GM23338 (cell line): ENCODE data around the gene OTUD7B. TPM values are rescaled to one million over a fixed set of nuclear protein-coding genes. Genes with fewer than 3 reads are reported as not detected.

ENCODE experiments used
- ATAC-seq: fragments of 200-7000 bp; cut with Tn5 transposase; 3 replicates; pipeline ENCODE4 v1.9.1; 2020
- DNase-seq: peaks from one replicate; pipeline ENCODE4 v3.0.0-alpha.2; 2015; ENCODE audit warnings: low spot score
- H2AFZ ChIP-seq: fragments of 200-600 bp; sonication (generic); 2 replicates; pipeline ENCODE4 v1.8.0; 2016; ENCODE audit warnings: antibody characterized with exemption, mild to moderate bottlenecking, moderate library complexity
- H3F3A ChIP-seq: fragments of 200-600 bp; sonication (generic); replicated peaks from 2 replicates; pipeline ENCODE4 v1.8.0; 2017; ENCODE audit warnings: antibody characterized with exemption, mixed run types, low read depth
- H3K27ac ChIP-seq: fragments of 200-600 bp; sonication (generic); 2 replicates; pipeline ENCODE4 v1.6.1; 2016; ENCODE audit warnings: low read depth
- H3K27me3 ChIP-seq: fragments of 200-600 bp; sonication (generic); 2 replicates; pipeline ENCODE4 v1.8.0; 2016; ENCODE audit warnings: mild to moderate bottlenecking, mixed run types, moderate library complexity; ENCODE audit not compliant: insufficient read depth
- H3K36me3 ChIP-seq: fragments of 200-600 bp; sonication (generic); 2 replicates; pipeline ENCODE4 v1.8.0; 2016; ENCODE audit warnings: mild to moderate bottlenecking; ENCODE audit not compliant: insufficient read depth
- H3K4me1 ChIP-seq: fragments of 200-600 bp; sonication (generic); 2 replicates; pipeline ENCODE4 v1.8.0; 2016; ENCODE audit warnings: mild to moderate bottlenecking, moderate library complexity; ENCODE audit not compliant: insufficient read depth
- H3K4me2 ChIP-seq: fragments of 200-600 bp; sonication (generic); 2 replicates; pipeline ENCODE4 v1.7.1; 2017; ENCODE audit warnings: mixed run types
- H3K4me3 ChIP-seq: fragments of 200-600 bp; sonication (generic); 2 replicates; pipeline ENCODE4 v1.6.1; 2016; ENCODE audit warnings: mixed run types
- H3K79me2 ChIP-seq: fragments of 200-600 bp; sonication (generic); replicated peaks from 2 replicates; pipeline ENCODE4 v1.8.0; 2017; ENCODE audit warnings: mild to moderate bottlenecking; ENCODE audit not compliant: insufficient read depth
- H3K9me2 ChIP-seq: fragments of 200-600 bp; sonication (generic); 2 replicates; pipeline ENCODE4 v1.8.0; 2017; ENCODE audit not compliant: insufficient read depth
- H4K20me1 ChIP-seq: fragments of 200-600 bp; sonication (generic); replicated peaks from 2 replicates; pipeline ENCODE4 v1.8.0; 2017; ENCODE audit warnings: mild to moderate bottlenecking; ENCODE audit not compliant: insufficient read depth
- H3K27ac Mint-ChIP-seq: 2 replicates; pipeline ENCODE4 v1.8.0; 2020; ENCODE audit warnings: inconsistent platforms, mild to moderate bottlenecking, moderate library complexity, mixed read lengths
- H3K27me3 Mint-ChIP-seq: 3 replicates; pipeline ENCODE4 v1.8.0; 2022; ENCODE audit warnings: low read depth, mild to moderate bottlenecking, moderate library complexity, mixed read lengths, inconsistent platforms; ENCODE audit not compliant: insufficient read depth, poor library complexity
- H3K36me3 Mint-ChIP-seq: 3 replicates; pipeline ENCODE4 v1.8.0; 2021; ENCODE audit warnings: low read depth, mild to moderate bottlenecking, inconsistent platforms, moderate library complexity, mixed read lengths
- H3K4me1 Mint-ChIP-seq: 3 replicates; pipeline ENCODE4 v1.8.0; 2020; ENCODE audit warnings: mild to moderate bottlenecking, inconsistent platforms, mixed read lengths
- H3K4me3 Mint-ChIP-seq: 3 replicates; pipeline ENCODE4 v1.8.0; 2021; ENCODE audit warnings: moderate library complexity, mild to moderate bottlenecking, inconsistent platforms, mixed read lengths
- H3K9me3 Mint-ChIP-seq: 3 replicates; pipeline ENCODE4 v1.8.0; 2020; ENCODE audit warnings: moderate library complexity, mild to moderate bottlenecking, inconsistent platforms, mixed read lengths
- CREB1 ChIP-seq: fragments of 250-450 bp; sonication (Bioruptor Pico); IDR thresholded peaks from 2 replicates; pipeline ENCODE4 v1.5.0; 2020; ENCODE audit warnings: low read depth, mild to moderate bottlenecking, moderate library complexity
- EZH2 ChIP-seq: fragments of 200-600 bp; sonication (generic); IDR thresholded peaks from one replicate; pipeline ENCODE4 v1.8.0; 2017; ENCODE audit warnings: antibody characterized with exemption, mild to moderate bottlenecking, low read depth; ENCODE audit not compliant: unreplicated experiment
- EZH2phosphoT487 ChIP-seq: fragments of 200-600 bp; sonication (generic); IDR thresholded peaks from one replicate; pipeline ENCODE4 v1.8.1; 2018; ENCODE audit warnings: antibody characterized with exemption; ENCODE audit not compliant: unreplicated experiment
- JUNB ChIP-seq: IDR thresholded peaks from one replicate; pipeline ENCODE4 v1.6.1; 2016; ENCODE audit warnings: antibody characterized with exemption; ENCODE audit not compliant: unreplicated experiment
- NANOG ChIP-seq: IDR thresholded peaks from 2 replicates; pipeline ENCODE4 v1.6.1; 2016; ENCODE audit warnings: antibody characterized with exemption, borderline replicate concordance
- POLR2AphosphoS5 ChIP-seq: IDR thresholded peaks from 2 replicates; pipeline ENCODE4 v1.6.1; 2016; ENCODE audit warnings: antibody characterized with exemption, low read depth
- STAT1 ChIP-seq: IDR thresholded peaks from one replicate; pipeline ENCODE4 v1.6.1; 2016; ENCODE audit warnings: antibody characterized with exemption; ENCODE audit not compliant: unreplicated experiment
- ZNF114 ChIP-seq: fragments of 250-450 bp; sonication (Bioruptor Pico); IDR thresholded peaks from 2 replicates; pipeline ENCODE4 v1.5.0; 2020; ENCODE audit warnings: mild to moderate bottlenecking, moderate library complexity
- ZNF331 ChIP-seq: fragments of 250-450 bp; sonication (Bioruptor Pico); IDR thresholded peaks from 2 replicates; pipeline ENCODE4 v1.5.0; 2020; ENCODE audit warnings: low read depth, mild to moderate bottlenecking, moderate library complexity
- polyA plus RNA-seq: library from polyadenylated mRNA; unstranded; fragments of >200 nt; fragmentation: Nextera tagmentation; extraction: Ambion mirVana; gene quantifications from 2 replicates; pipeline ENCODE4 v1.2.1, GENCODE V29; 2016
- total RNA-seq: library from RNA; depleted of rRNA; stranded (reverse); fragments of >200 nt; shearing (Covaris generic); gene quantifications from 2 replicates; pipeline ENCODE4 v1.2.3, GENCODE V29; 2014
- TF ChIP-seq, protein P1 (sequence below): IDR thresholded peaks from one replicate; pipeline ENCODE4 v1.6.1; 2018; ENCODE audit warnings: antibody characterized with exemption; ENCODE audit not compliant: unreplicated experiment
- TF ChIP-seq, protein P2 (sequence below): fragments of 250-450 bp; sonication (Bioruptor Pico); IDR thresholded peaks from 2 replicates; pipeline ENCODE4 v1.5.0; 2020; ENCODE audit warnings: mild to moderate bottlenecking, moderate library complexity
- TF ChIP-seq, protein P3 (sequence below): IDR thresholded peaks from 2 replicates; pipeline ENCODE4 v1.6.1; 2016; ENCODE audit warnings: antibody characterized with exemption
- TF ChIP-seq, protein P4 (sequence below), 2 experiments: fragments of 200-600 bp in 1 of 2; sonication (generic) in 1 of 2; conservative IDR thresholded peaks; 2 replicates each; pipeline versions ENCODE4 v1.5.1 to v1.6.1; 2016 to 2017; ENCODE audit warnings: antibody characterized with exemption in 2 of 2, low read depth in 2 of 2, mild to moderate bottlenecking in 2 of 2, moderate library complexity in 1 of 2

Gene OTUD7B
- total and polyA plus RNA-seq, 2 experiments from 2014 or later = 3.7 to 9.9 TPM

DNA sequence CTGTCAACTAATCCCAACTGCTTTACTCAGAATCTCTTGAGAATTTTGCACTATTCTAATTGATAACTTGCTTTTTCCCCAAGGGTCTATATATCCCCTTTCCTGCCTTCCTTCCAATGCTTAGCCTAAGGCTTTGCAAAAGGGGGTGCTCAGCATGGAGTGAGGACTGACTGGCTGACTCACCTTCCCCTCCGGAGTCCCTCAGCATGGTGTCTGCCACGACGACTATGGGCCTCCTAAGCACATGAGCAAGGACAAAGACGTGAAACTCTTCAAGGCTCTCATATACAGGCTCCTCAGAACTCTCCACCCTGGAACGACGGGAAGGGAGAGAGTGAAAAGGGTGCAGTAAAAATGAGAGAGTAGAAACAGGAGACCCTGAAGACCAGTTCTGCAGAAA is 60.6 kb downstream of the OTUD7B start:
- Histone ChIP-seq H3K36me3 (peaks cover 26% of the 10 kb centered on the region; the same call in 1 of the 2 replicates), H4K20me1 (no peaks in the 10 kb centered on the region; the same call in 1 of the 2 replicates), H2AFZ (no peak overlapping the region), H3K79me2 (no peaks in the 10 kb centered on the region), H3K4me1 (no peaks in the 10 kb centered on the region), H3K27ac (peak overlapping the region; percentile 69; the same call in 1 of the 2 replicates), H3K4me2 (no peak overlapping the region), H3F3A (no peaks in the 10 kb centered on the region), H3K9me2 (no peaks in the 10 kb centered on the region; the same call in 1 of the 2 replicates), H3K4me3 (no peak overlapping the region), H3K27me3 (no peaks in the 10 kb centered on the region)
- no peaks in the 10 kb centered on the region for H3K9me3 Mint-ChIP-seq
- ATAC-seq (peak; percentile 52), DNase-seq (no peak)
- TF ChIP-seq, protein P1, sequence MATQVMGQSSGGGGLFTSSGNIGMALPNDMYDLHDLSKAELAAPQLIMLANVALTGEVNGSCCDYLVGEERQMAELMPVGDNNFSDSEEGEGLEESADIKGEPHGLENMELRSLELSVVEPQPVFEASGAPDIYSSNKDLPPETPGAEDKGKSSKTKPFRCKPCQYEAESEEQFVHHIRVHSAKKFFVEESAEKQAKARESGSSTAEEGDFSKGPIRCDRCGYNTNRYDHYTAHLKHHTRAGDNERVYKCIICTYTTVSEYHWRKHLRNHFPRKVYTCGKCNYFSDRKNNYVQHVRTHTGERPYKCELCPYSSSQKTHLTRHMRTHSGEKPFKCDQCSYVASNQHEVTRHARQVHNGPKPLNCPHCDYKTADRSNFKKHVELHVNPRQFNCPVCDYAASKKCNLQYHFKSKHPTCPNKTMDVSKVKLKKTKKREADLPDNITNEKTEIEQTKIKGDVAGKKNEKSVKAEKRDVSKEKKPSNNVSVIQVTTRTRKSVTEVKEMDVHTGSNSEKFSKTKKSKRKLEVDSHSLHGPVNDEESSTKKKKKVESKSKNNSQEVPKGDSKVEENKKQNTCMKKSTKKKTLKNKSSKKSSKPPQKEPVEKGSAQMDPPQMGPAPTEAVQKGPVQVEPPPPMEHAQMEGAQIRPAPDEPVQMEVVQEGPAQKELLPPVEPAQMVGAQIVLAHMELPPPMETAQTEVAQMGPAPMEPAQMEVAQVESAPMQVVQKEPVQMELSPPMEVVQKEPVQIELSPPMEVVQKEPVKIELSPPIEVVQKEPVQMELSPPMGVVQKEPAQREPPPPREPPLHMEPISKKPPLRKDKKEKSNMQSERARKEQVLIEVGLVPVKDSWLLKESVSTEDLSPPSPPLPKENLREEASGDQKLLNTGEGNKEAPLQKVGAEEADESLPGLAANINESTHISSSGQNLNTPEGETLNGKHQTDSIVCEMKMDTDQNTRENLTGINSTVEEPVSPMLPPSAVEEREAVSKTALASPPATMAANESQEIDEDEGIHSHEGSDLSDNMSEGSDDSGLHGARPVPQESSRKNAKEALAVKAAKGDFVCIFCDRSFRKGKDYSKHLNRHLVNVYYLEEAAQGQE = no peak
- TF ChIP-seq, protein P2, sequence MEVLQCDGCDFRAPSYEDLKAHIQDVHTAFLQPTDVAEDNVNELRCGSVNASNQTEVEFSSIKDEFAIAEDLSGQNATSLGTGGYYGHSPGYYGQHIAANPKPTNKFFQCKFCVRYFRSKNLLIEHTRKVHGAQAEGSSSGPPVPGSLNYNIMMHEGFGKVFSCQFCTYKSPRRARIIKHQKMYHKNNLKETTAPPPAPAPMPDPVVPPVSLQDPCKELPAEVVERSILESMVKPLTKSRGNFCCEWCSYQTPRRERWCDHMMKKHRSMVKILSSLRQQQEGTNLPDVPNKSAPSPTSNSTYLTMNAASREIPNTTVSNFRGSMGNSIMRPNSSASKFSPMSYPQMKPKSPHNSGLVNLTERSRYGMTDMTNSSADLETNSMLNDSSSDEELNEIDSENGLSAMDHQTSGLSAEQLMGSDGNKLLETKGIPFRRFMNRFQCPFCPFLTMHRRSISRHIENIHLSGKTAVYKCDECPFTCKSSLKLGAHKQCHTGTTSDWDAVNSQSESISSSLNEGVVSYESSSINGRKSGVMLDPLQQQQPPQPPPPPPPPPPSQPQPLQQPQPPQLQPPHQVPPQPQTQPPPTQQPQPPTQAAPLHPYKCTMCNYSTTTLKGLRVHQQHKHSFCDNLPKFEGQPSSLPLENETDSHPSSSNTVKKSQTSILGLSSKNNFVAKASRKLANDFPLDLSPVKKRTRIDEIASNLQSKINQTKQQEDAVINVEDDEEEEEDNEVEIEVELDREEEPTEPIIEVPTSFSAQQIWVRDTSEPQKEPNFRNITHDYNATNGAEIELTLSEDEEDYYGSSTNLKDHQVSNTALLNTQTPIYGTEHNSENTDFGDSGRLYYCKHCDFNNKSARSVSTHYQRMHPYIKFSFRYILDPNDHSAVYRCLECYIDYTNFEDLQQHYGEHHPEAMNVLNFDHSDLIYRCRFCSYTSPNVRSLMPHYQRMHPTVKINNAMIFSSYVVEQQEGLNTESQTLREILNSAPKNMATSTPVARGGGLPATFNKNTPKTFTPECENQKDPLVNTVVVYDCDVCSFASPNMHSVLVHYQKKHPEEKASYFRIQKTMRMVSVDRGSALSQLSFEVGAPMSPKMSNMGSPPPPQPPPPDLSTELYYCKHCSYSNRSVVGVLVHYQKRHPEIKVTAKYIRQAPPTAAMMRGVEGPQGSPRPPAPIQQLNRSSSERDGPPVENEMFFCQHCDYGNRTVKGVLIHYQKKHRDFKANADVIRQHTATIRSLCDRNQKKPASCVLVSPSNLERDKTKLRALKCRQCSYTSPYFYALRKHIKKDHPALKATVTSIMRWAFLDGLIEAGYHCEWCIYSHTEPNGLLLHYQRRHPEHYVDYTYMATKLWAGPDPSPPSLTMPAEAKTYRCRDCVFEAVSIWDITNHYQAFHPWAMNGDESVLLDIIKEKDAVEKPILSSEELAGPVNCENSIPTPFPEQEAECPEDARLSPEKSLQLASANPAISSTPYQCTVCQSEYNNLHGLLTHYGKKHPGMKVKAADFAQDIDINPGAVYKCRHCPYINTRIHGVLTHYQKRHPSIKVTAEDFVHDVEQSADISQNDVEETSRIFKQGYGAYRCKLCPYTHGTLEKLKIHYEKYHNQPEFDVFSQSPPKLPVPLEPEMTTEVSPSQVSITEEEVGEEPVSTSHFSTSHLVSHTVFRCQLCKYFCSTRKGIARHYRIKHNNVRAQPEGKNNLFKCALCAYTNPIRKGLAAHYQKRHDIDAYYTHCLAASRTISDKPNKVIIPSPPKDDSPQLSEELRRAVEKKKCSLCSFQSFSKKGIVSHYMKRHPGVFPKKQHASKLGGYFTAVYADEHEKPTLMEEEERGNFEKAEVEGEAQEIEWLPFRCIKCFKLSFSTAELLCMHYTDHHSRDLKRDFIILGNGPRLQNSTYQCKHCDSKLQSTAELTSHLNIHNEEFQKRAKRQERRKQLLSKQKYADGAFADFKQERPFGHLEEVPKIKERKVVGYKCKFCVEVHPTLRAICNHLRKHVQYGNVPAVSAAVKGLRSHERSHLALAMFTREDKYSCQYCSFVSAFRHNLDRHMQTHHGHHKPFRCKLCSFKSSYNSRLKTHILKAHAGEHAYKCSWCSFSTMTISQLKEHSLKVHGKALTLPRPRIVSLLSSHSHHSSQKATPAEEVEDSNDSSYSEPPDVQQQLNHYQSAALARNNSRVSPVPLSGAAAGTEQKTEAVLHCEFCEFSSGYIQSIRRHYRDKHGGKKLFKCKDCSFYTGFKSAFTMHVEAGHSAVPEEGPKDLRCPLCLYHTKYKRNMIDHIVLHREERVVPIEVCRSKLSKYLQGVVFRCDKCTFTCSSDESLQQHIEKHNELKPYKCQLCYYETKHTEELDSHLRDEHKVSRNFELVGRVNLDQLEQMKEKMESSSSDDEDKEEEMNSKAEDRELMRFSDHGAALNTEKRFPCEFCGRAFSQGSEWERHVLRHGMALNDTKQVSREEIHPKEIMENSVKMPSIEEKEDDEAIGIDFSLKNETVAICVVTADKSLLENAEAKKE (CRISPR knock-in tag) = no peak
- TF ChIP-seq, protein P3, sequence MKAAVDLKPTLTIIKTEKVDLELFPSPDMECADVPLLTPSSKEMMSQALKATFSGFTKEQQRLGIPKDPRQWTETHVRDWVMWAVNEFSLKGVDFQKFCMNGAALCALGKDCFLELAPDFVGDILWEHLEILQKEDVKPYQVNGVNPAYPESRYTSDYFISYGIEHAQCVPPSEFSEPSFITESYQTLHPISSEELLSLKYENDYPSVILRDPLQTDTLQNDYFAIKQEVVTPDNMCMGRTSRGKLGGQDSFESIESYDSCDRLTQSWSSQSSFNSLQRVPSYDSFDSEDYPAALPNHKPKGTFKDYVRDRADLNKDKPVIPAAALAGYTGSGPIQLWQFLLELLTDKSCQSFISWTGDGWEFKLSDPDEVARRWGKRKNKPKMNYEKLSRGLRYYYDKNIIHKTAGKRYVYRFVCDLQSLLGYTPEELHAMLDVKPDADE = no peak
- TF ChIP-seq, protein P4, sequence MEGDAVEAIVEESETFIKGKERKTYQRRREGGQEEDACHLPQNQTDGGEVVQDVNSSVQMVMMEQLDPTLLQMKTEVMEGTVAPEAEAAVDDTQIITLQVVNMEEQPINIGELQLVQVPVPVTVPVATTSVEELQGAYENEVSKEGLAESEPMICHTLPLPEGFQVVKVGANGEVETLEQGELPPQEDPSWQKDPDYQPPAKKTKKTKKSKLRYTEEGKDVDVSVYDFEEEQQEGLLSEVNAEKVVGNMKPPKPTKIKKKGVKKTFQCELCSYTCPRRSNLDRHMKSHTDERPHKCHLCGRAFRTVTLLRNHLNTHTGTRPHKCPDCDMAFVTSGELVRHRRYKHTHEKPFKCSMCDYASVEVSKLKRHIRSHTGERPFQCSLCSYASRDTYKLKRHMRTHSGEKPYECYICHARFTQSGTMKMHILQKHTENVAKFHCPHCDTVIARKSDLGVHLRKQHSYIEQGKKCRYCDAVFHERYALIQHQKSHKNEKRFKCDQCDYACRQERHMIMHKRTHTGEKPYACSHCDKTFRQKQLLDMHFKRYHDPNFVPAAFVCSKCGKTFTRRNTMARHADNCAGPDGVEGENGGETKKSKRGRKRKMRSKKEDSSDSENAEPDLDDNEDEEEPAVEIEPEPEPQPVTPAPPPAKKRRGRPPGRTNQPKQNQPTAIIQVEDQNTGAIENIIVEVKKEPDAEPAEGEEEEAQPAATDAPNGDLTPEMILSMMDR (conservative IDR thresholded peaks at IDR 0.05; ENCODE audit: low read depth in 2 of 2) = no peak
- TF ChIP-seq POLR2AphosphoS5 = no peak
- no peak for TF ChIP-seq EZH2phosphoT487
- no peak for TF ChIP-seq ZNF114 (CRISPR knock-in tag)
- no peak for TF ChIP-seq STAT1
- no peak for TF ChIP-seq ZNF331 (CRISPR knock-in tag)
- TF ChIP-seq JUNB = no peak
- TF ChIP-seq EZH2 = no peak
- no peak for TF ChIP-seq CREB1 (CRISPR knock-in tag)
- TF ChIP-seq NANOG = no peak
- H3K36me3 Mint-ChIP-seq = peaks cover 49% of the 10 kb centered on the region
- H3K4me1 Mint-ChIP-seq = no peaks in the 10 kb centered on the region
- peaks cover 2% of the 10 kb centered on the region for H3K27me3 Mint-ChIP-seq
- no peak overlapping the region for H3K27ac Mint-ChIP-seq
- no peak overlapping the region for H3K4me3 Mint-ChIP-seq
